ENCODE results near the gene ELSPBP1. TPM values are rescaled to one million over a fixed set of nuclear protein-coding genes. Genes with fewer than 3 reads are reported as not detected.
"Not testable (repeated sequence)": the region's sequence is repeated elsewhere in the genome, so short reads cannot be mapped to it uniquely, and the experiment has no call there.

ELSPBP1 gene
- total and polyA plus RNA-seq, 4 donors, result not detected

GRCh38 chr19:47955936-47956335, 38.5 kb upstream of the ELSPBP1 start:
- 86% methylated on average over 7 of the region's 11 CpGs for WGBS
- H3K36me3 ChIP-seq (ENCODE audit: control insufficient read depth in 4 of 4, insufficient read depth in 3 of 4, low read depth in 1 of 4, low read length in 3 of 4); H3K4me1 ChIP-seq (ENCODE audit: control insufficient read depth in 4 of 4, insufficient read depth in 4 of 4, low read length in 3 of 4); H3K27ac ChIP-seq (ENCODE audit: low read depth in 1 of 2, low read length in 2 of 2); H3K9ac ChIP-seq (ENCODE audit: low read depth in 1 of 2, low read length in 2 of 2); H3K9me3 ChIP-seq (ENCODE audit: control insufficient read depth in 4 of 4, low read length in 3 of 4); H3K4me3 ChIP-seq (ENCODE audit: low read depth in 1 of 3, low read length in 3 of 3); DNase-seq (ENCODE audit: low spot score); H3K27me3 ChIP-seq (ENCODE audit: control insufficient read depth in 4 of 4, insufficient read depth in 4 of 4, low read length in 3 of 4): not testable (repeated sequence)

GRCh38 chr19:47973529-47973928, 20.9 kb upstream of the ELSPBP1 start:
- no peaks in the 10 kb centered on the region for H3K4me1 ChIP-seq (ENCODE audit: control insufficient read depth in 4 of 4, insufficient read depth in 4 of 4, low read length in 3 of 4)
- H3K36me3 ChIP-seq (ENCODE audit: control insufficient read depth in 4 of 4, insufficient read depth in 3 of 4, low read depth in 1 of 4, low read length in 3 of 4), result no peaks in the 10 kb centered on the region

GRCh38 chr19:47991191-47991808, 3.1 kb upstream of the ELSPBP1 start:
- Histone ChIP-seq H3K9me3 (ENCODE audit: control insufficient read depth in 4 of 4, low read length in 3 of 4) (no peaks in the 10 kb centered on the region), H3K4me3 (ENCODE audit: low read depth in 1 of 3, low read length in 3 of 3) (no peak overlapping the region), H3K27me3 (ENCODE audit: control insufficient read depth in 4 of 4, insufficient read depth in 4 of 4, low read length in 3 of 4) (peaks cover 0 to 5% (median 0%) of the 10 kb centered on the region in 4 donors), H3K9ac (ENCODE audit: low read depth in 1 of 2, low read length in 2 of 2) (no peak overlapping the region), H3K4me1 (ENCODE audit: control insufficient read depth in 4 of 4, insufficient read depth in 4 of 4, low read length in 3 of 4) (no peaks in the 10 kb centered on the region), H3K27ac (ENCODE audit: low read depth in 1 of 2, low read length in 2 of 2) (no peak overlapping the region), H3K36me3 (ENCODE audit: control insufficient read depth in 4 of 4, insufficient read depth in 3 of 4, low read depth in 1 of 4, low read length in 3 of 4) (no peaks in the 10 kb centered on the region)
- WGBS, result 45% methylated on average over 10 of the region's 10 CpGs
- DNase-seq (ENCODE audit: low spot score), result no peak
- no peak for TF ChIP-seq RXRA (IDR thresholded peaks at IDR 0.05)

More at GRCh38 chr19:47973529-47973928, 20.9 kb upstream of the ELSPBP1 start:
- DNase-seq (ENCODE audit: low spot score), result no peak
- 74% methylated on average over 6 of the region's 6 CpGs for WGBS
- Histone ChIP-seq H3K9me3 (ENCODE audit: control insufficient read depth in 4 of 4, low read length in 3 of 4) (no peaks in the 10 kb centered on the region), H3K27ac (ENCODE audit: low read depth in 1 of 2, low read length in 2 of 2) (no peak overlapping the region), H3K27me3 (ENCODE audit: control insufficient read depth in 4 of 4, insufficient read depth in 4 of 4, low read length in 3 of 4) (peaks cover 0 to 7% (median under 1%) of the 10 kb centered on the region in 4 donors), H3K9ac (ENCODE audit: low read depth in 1 of 2, low read length in 2 of 2) (no peak overlapping the region), H3K4me3 (ENCODE audit: low read depth in 1 of 3, low read length in 3 of 3) (no peak overlapping the region)
- no peak for TF ChIP-seq REST (IDR thresholded peaks at IDR 0.05)
- no peak for TF ChIP-seq TAF1 (conservative IDR thresholded peaks at IDR 0.05)
- TF ChIP-seq FOXA1 (IDR thresholded peaks at IDR 0.05), result no peak
- no peak for TF ChIP-seq SP1 (IDR thresholded peaks at IDR 0.05)
- no peak for TF ChIP-seq RXRA (IDR thresholded peaks at IDR 0.05)
- TF ChIP-seq RAD21 (IDR thresholded peaks at IDR 0.05), result no peak
- TF ChIP-seq JUND (IDR thresholded peaks at IDR 0.05), result no peak
- TF ChIP-seq MAX (IDR thresholded peaks at IDR 0.05), result no peak
- TF ChIP-seq GABPA (IDR thresholded peaks at IDR 0.05 in 1 of 2, conservative IDR thresholded peaks at IDR 0.05 in 1 of 2), result no peak
- TF ChIP-seq HNF4G (IDR thresholded peaks at IDR 0.05), result no peak

- DNase-seq (ENCODE audit: low spot score), result no peak
- Histone ChIP-seq H3K9ac (ENCODE audit: low read depth in 1 of 2, low read length in 2 of 2) (no peak within 1 kb of the TSS), H3K4me1 (ENCODE audit: control insufficient read depth in 4 of 4, insufficient read depth in 4 of 4, low read length in 3 of 4) (no peaks in the 10 kb centered on the region), H3K4me3 (ENCODE audit: low read depth in 1 of 3, low read length in 3 of 3) (no peak within 1 kb of the TSS), H3K9me3 (ENCODE audit: control insufficient read depth in 4 of 4, low read length in 3 of 4) (no peaks in the 10 kb centered on the region), H3K27me3 (ENCODE audit: control insufficient read depth in 4 of 4, insufficient read depth in 4 of 4, low read length in 3 of 4) (peaks cover 0 to 5% (median 0%) of the 10 kb centered on the region in 4 donors), H3K36me3 (ENCODE audit: control insufficient read depth in 4 of 4, insufficient read depth in 3 of 4, low read depth in 1 of 4, low read length in 3 of 4) (no peaks in the 10 kb centered on the region), H3K27ac (ENCODE audit: low read depth in 1 of 2, low read length in 2 of 2) (no peak within 1 kb of the TSS)
- TF ChIP-seq GABPA (IDR thresholded peaks at IDR 0.05 in 1 of 2, conservative IDR thresholded peaks at IDR 0.05 in 1 of 2) (no peak), ZBTB33 (IDR thresholded peaks at IDR 0.05) (no peak), RAD21 (IDR thresholded peaks at IDR 0.05) (no peak), NR2F2 (IDR thresholded peaks at IDR 0.05) (no peak)
- WGBS, result 55% methylated on average over 2 of the region's 2 CpGs
Observed at GRCh38 chr19:47992070-47992469, 2.4 kb upstream of the ELSPBP1 start, which contains the start of gene BSPH1. TSS of gene BSPH1 (minus strand) at chr19:47992170. CDS start at chr19:47992081, 89 bp downstream.
